ENCODE data around the gene KAT8.

GRCh38 chr16:31147574-31147973 is 30.1 kb downstream of the KAT8 start:
- no peak for TF ChIP-seq CTCF (IDR thresholded peaks at IDR 0.05; ENCODE audit: poor library complexity)
- TF ChIP-seq EZH2phosphoT487 (IDR thresholded peaks at IDR 0.05; ENCODE audit: low read depth, severe bottlenecking, unreplicated experiment) = no peak

Measured in hepatocyte (in vitro differentiated cells).